Thyroid gland (tissue), 4 donors: ENCODE measurements around the gene EIF6.

Source experiments
- POLR2A ChIP-seq, 2 donors: fragments of 450-650 bp; IDR thresholded peaks; one replicate each; pipeline ENCODE4 v1.6.1; 2017; ENCODE audit warnings: antibody characterized with exemption in 2 of 2, mild to moderate bottlenecking in 2 of 2, moderate library complexity in 1 of 2
- TF ChIP-seq, protein P1 (sequence below), 6 experiments: fragments of 200-600 bp in 3 of 6; fragments of 450-650 bp in 3 of 6; sonication (generic) in 3 of 6; IDR thresholded peaks; one replicate each; pipeline ENCODE4 v1.5.1; 2016 to 2019; ENCODE audit warnings: antibody characterized with exemption in 6 of 6, mild to moderate bottlenecking in 2 of 6, inconsistent platforms in 1 of 6, moderate library complexity in 1 of 6

DNA sequence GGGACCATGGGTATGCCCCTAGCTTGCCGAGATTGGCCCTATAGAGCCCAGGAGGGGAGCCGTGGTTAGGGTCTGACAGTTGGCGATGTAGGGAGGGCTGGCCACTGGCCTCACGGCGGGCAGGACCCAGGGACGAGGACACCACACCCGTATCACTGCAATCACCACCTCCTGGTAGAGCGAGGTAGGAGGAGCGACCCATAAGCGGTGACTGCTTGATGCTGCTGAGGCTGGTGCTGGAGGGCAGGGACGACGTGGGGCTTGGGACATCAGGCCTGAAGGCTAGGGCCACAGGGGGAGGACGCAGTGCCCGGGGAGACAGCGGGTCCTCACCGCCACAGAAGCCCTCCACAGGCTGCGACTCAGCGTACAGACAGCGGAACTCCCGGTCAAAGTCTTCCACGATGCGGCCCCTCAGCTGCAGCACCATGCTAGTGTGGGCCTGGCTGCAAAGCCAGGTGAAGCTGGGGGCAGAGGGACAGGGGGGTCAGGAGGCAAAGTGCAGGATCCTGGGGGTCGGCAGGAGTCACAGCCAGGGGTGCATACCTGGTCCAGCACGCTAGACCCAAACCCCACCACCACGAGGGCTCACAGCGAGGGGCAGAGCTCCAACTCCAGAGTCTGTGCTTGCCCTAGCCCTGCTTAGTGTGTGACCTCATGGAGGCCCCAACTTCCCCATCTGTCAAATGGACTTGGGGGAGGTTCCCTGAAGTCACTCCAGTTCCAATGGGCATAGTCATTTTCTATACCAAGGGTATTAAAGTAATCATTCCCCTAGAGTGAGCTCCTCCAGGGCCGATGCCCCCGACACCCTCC lies 3.1 kb upstream of the EIF6 start:
- TF ChIP-seq, protein P1, sequence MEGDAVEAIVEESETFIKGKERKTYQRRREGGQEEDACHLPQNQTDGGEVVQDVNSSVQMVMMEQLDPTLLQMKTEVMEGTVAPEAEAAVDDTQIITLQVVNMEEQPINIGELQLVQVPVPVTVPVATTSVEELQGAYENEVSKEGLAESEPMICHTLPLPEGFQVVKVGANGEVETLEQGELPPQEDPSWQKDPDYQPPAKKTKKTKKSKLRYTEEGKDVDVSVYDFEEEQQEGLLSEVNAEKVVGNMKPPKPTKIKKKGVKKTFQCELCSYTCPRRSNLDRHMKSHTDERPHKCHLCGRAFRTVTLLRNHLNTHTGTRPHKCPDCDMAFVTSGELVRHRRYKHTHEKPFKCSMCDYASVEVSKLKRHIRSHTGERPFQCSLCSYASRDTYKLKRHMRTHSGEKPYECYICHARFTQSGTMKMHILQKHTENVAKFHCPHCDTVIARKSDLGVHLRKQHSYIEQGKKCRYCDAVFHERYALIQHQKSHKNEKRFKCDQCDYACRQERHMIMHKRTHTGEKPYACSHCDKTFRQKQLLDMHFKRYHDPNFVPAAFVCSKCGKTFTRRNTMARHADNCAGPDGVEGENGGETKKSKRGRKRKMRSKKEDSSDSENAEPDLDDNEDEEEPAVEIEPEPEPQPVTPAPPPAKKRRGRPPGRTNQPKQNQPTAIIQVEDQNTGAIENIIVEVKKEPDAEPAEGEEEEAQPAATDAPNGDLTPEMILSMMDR (IDR thresholded peaks at IDR 0.05) = no peak
- no peak for TF ChIP-seq POLR2A (IDR thresholded peaks at IDR 0.05)
